Muscle layer of colon (tissue), 2 donors: ENCODE measurements around the gene ATF2.

ENCODE experiments used
- H3K27ac ChIP-seq: one replicate; pipeline ENCODE4 v1.7.0; 2013; ENCODE audit warnings: low read depth, mild to moderate bottlenecking, low read length, moderate library complexity
- H3K27me3 ChIP-seq, 2 donors: one replicate each; pipeline ENCODE4 v1.7.0; 2013; ENCODE audit warnings: low read length in 2 of 2, mild to moderate bottlenecking in 2 of 2; ENCODE audit not compliant: insufficient read depth in 2 of 2, control insufficient read depth in 1 of 2
- H3K36me3 ChIP-seq: one replicate; pipeline ENCODE4 v1.7.0; 2013; ENCODE audit warnings: mild to moderate bottlenecking, low read length; ENCODE audit not compliant: insufficient read depth
- H3K4me1 ChIP-seq: one replicate; pipeline ENCODE4 v1.7.0; 2013; ENCODE audit warnings: mild to moderate bottlenecking, low read length; ENCODE audit not compliant: insufficient read depth
- H3K4me3 ChIP-seq, 2 donors: one replicate each; pipeline ENCODE4 v1.7.0; 2013; ENCODE audit warnings: low read length in 2 of 2, low read depth in 1 of 2, mild to moderate bottlenecking in 1 of 2, moderate library complexity in 1 of 2
- H3K9ac ChIP-seq: one replicate; pipeline ENCODE4 v1.7.0; 2013; ENCODE audit warnings: low read length
- H3K9me3 ChIP-seq: one replicate; pipeline ENCODE4 v1.7.0; 2013; ENCODE audit warnings: mild to moderate bottlenecking, low read length
- donor health status: abdominal sarcoma.
- donor health status: Adenocarcinoma of cecum.

ATF2 gene

GRCh38 chr2:175076272-175076671 lies 91.7 kb downstream of the ATF2 start:
- H3K27me3 ChIP-seq = no peaks in the 10 kb centered on the region
- no peaks in the 10 kb centered on the region for H3K9me3 ChIP-seq
- no peak overlapping the region for H3K9ac ChIP-seq
- H3K27ac ChIP-seq = no peak overlapping the region
- peaks cover 25% of the 10 kb centered on the region for H3K36me3 ChIP-seq
- H3K4me1 ChIP-seq = no peaks in the 10 kb centered on the region
- H3K4me3 ChIP-seq = no peak overlapping the region

GRCh38 chr2:175074478-175074877 lies 93.5 kb downstream of the ATF2 start:
- Histone ChIP-seq H3K27me3 (no peaks in the 10 kb centered on the region), H3K9ac (no peak overlapping the region), H3K27ac (no peak overlapping the region), H3K4me1 (no peaks in the 10 kb centered on the region), H3K9me3 (no peaks in the 10 kb centered on the region), H3K36me3 (peaks cover 11% of the 10 kb centered on the region), H3K4me3 (no peak overlapping the region)

DNA sequence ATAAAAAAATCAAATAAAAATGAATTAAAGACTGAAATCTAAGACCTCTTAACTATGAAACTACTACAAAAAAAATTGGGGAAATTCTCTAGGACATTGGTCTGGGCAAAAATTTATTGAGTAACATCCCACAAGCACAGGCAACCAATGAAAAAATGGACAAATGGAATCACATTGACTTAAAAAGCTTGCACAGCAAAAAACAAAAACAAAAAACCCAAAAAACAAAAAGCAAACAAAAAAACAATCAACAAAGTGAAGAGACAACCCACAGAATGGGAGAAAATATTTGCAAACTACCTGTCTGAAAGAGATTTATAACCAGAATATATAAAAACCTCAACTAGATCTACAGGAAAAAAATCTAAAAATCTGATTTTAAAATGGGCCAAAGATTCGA lies 99.5 kb downstream of the ATF2 start:
- Histone ChIP-seq H3K9me3 (no peaks in the 10 kb centered on the region), H3K27ac (no peak overlapping the region), H3K4me1 (no peaks in the 10 kb centered on the region), H3K36me3 (no peaks in the 10 kb centered on the region), H3K9ac (no peak overlapping the region), H3K27me3 (no peaks in the 10 kb centered on the region), H3K4me3 (no peak overlapping the region)

GRCh38 chr2:175066411-175066810 lies 101.6 kb downstream of the ATF2 start:
- H3K4me1 ChIP-seq = no peaks in the 10 kb centered on the region
- no peak overlapping the region for H3K4me3 ChIP-seq
- no peak overlapping the region for H3K9ac ChIP-seq
- no peaks in the 10 kb centered on the region for H3K9me3 ChIP-seq
- no peaks in the 10 kb centered on the region for H3K36me3 ChIP-seq
- no peaks in the 10 kb centered on the region for H3K27me3 ChIP-seq
- H3K27ac ChIP-seq = no peak overlapping the region

DNA sequence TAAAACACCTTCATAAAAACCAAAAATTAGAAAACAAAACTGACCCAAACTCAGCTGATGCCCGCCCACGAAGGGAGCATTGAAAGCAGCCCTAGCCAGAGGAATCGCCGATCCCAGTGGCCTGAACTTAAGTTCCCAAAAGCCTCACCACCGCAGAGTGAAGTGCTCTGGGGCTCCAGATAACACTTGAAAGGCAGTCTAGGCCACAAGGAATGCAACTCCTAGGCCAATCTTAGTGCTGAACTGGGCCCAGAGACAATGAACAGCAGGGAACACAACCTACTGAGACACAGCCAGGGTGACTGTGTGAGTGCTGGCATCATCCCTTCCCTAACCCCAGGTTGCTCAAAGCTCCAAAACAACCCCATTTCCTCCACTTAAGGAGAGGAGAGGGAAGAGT lies 103.2 kb downstream of the ATF2 start:
- no peaks in the 10 kb centered on the region for H3K4me1 ChIP-seq
- H3K9ac ChIP-seq = no peak overlapping the region
- H3K4me3 ChIP-seq = no peak overlapping the region
- no peaks in the 10 kb centered on the region for H3K36me3 ChIP-seq
- no peak overlapping the region for H3K27ac ChIP-seq
- no peaks in the 10 kb centered on the region for H3K9me3 ChIP-seq
- no peaks in the 10 kb centered on the region for H3K27me3 ChIP-seq

GRCh38 chr2:175063741-175064140 lies 104.3 kb downstream of the ATF2 start:
- no peak overlapping the region for H3K9ac ChIP-seq
- no peaks in the 10 kb centered on the region for H3K27me3 ChIP-seq
- no peaks in the 10 kb centered on the region for H3K36me3 ChIP-seq
- no peaks in the 10 kb centered on the region for H3K9me3 ChIP-seq
- no peak overlapping the region for H3K4me3 ChIP-seq
- no peak overlapping the region for H3K27ac ChIP-seq
- no peaks in the 10 kb centered on the region for H3K4me1 ChIP-seq

DNA sequence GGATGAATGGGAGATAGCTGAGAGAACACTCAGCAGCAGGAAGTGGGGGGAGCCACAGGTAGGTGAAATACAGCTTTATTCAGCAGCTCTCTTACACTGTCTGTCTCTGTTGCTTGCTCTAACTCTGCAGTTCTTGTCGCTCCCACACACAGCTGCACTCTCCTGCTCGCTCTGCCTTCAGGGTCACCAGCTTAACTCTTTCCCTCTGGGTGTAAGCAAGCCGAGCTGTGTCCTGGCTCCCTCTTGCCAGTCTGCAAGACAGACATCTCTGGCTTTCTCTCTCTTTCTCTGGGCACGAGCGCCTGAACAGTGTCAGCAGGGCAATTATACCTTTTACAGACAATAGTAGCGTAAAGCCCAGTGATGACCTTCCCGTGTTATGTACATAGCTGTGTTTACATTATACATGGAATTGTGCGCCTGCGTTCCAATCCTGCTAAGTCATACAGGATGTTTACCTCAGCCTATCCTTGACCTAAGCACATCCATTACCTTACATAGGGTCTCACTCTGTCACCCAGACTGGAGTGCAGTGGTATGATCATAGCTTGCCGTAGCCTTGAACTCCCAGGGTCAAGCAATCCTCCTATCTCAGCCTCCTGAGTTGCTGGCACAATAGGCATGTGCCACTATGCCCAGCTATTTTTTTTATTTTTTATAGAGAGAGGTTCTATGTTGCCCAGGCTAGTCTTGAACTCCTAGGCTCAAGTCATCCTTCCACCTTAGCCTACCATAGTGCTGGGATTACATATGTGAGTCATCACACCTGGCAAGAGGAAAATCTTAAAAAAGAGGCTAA lies 105.0 kb downstream of the ATF2 start:
- Histone ChIP-seq H3K4me1 (no peaks in the 10 kb centered on the region), H3K9ac (no peak overlapping the region), H3K27ac (no peak overlapping the region), H3K36me3 (no peaks in the 10 kb centered on the region), H3K4me3 (no peak overlapping the region), H3K9me3 (no peaks in the 10 kb centered on the region), H3K27me3 (no peaks in the 10 kb centered on the region)

DNA sequence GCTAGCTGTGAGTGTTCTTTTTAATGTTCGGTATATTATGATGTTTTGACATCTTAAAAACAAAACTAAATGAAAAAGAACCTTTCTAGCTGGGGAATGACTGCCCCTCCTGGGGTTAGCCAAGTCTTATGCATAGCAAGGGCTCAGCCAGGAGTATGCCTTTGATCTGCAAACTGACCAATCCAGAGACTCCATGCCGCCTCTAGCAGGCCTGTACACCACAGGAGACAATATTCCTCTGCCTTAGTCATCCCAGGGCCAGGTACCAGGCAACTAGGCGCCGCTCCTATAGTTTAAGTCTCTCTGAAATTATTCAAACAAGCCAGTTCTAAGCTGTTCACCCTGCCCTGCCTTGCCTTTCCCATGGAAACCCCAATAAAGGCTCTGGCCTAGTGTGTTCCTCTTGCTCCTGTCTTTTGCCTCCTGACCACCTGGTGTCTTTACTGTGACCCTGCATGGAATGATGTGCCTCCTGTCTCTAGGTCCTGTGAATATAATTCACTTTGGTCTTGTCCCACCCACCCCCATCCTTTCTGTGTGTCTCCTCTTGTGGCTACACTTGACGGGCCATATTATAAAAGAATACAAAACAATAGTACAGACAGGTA lies 110.8 kb downstream of the ATF2 start:
- H3K9ac ChIP-seq = no peak overlapping the region
- H3K9me3 ChIP-seq = no peaks in the 10 kb centered on the region
- H3K36me3 ChIP-seq = no peaks in the 10 kb centered on the region
- H3K4me3 ChIP-seq = no peak overlapping the region
- no peaks in the 10 kb centered on the region for H3K4me1 ChIP-seq
- H3K27ac ChIP-seq = no peak overlapping the region
- no peaks in the 10 kb centered on the region for H3K27me3 ChIP-seq

DNA sequence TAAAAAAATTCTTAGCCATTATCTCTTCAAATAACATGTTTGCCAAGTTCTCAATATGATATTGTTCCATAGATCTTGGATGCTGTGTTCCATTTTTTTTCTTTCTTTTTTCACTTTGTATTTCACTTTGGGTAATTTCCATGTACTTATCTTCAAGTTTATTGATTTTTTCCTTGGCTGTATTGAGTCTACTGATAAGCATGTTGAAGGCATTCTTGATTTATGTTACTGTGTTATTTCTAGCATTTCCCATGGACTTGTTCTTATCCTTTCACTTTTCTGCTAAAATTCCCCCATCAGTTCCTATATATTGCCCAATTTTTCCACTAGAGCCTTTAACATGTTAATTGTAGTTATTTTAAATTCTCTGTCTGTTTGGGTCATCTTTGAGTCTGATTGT lies 112.0 kb downstream of the ATF2 start:
- Histone ChIP-seq H3K4me3 (no peak overlapping the region), H3K27me3 (no peaks in the 10 kb centered on the region), H3K27ac (no peak overlapping the region), H3K36me3 (no peaks in the 10 kb centered on the region), H3K9me3 (no peaks in the 10 kb centered on the region), H3K4me1 (no peaks in the 10 kb centered on the region), H3K9ac (no peak overlapping the region)

DNA sequence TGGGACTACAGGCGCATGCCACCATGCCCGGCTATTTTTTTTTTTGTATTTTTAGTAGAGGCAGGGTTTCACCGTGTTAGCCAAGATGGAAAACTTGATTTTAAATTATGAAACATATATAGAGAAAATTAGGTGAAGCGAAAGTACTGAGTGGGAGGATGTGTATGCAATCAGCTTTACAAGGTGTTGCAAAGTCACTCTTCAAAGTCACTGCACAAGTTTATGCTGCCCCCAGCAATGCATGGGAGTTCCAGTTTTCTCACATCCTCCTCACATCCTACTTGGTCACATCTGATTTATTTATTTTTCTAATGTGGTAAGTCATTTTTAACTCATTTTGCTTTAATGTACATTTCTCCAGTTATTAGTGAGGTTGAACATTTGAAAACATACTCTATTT lies 113.7 kb downstream of the ATF2 start:
- no peaks in the 10 kb centered on the region for H3K4me1 ChIP-seq
- no peak overlapping the region for H3K4me3 ChIP-seq
- no peaks in the 10 kb centered on the region for H3K36me3 ChIP-seq
- H3K9me3 ChIP-seq = no peaks in the 10 kb centered on the region
- H3K27me3 ChIP-seq = no peaks in the 10 kb centered on the region
- H3K27ac ChIP-seq = no peak overlapping the region
- no peak overlapping the region for H3K9ac ChIP-seq

GRCh38 chr2:175049661-175050060 lies 118.3 kb downstream of the ATF2 start:
- no peaks in the 10 kb centered on the region for H3K4me1 ChIP-seq
- H3K9ac ChIP-seq = no peak overlapping the region
- H3K27me3 ChIP-seq = no peaks in the 10 kb centered on the region
- H3K9me3 ChIP-seq = no peaks in the 10 kb centered on the region
- no peak overlapping the region for H3K4me3 ChIP-seq
- H3K36me3 ChIP-seq = no peaks in the 10 kb centered on the region
- H3K27ac ChIP-seq = no peak overlapping the region

DNA sequence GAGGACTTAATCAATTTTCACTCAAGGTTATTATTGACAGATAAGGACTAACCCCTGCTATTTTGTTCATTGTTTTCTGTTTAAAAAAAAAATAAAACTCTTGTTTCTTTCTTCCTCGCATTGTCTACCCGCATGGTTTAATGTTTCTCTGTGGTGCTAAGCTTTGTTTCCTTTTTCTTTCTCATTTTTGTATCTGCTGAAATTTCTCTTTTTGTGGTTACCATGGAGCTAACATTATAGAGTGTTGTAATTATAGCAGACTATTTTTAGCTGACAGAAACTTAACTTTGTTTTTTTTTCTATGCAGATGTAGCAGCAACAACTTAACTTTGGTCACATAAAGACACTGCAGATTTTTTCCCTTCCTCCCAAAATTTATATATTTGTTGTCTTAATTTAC lies 119.7 kb downstream of the ATF2 start:
- H3K9me3 ChIP-seq = no peaks in the 10 kb centered on the region
- H3K9ac ChIP-seq = no peak overlapping the region
- H3K4me3 ChIP-seq = no peak overlapping the region
- H3K36me3 ChIP-seq = no peaks in the 10 kb centered on the region
- no peaks in the 10 kb centered on the region for H3K4me1 ChIP-seq
- no peak overlapping the region for H3K27ac ChIP-seq
- no peaks in the 10 kb centered on the region for H3K27me3 ChIP-seq
